SK-N-MC (cell line): Measurements from ENCODE around the gene PTTG1IP2.

Experiments
- EZH2 ChIP-seq: fragments of 200-600 bp; sonication (generic); IDR thresholded peaks from one replicate; pipeline ENCODE4 v1.6.1; 2017; ENCODE audit warnings: antibody characterized with exemption
- POLR2AphosphoS5 ChIP-seq: IDR thresholded peaks from 2 replicates; pipeline ENCODE4 v1.6.1; 2012; ENCODE audit warnings: mild to moderate bottlenecking, low read depth, low read length, borderline replicate concordance

GRCh38 chr7:90503367-90503766, 33.9 kb downstream of the PTTG1IP2 start:
- TF ChIP-seq POLR2AphosphoS5, result no peak
- no peak for TF ChIP-seq EZH2
